NT2/D1 (cell line): Measurements from ENCODE around the gene CHL1.

Source experiments
- SUZ12 ChIP-seq: IDR thresholded peaks from 2 replicates; pipeline ENCODE4 v1.6.1; 2011; ENCODE audit not compliant: insufficient read length, insufficient read depth; ENCODE audit errors: extremely low read depth
- YY1 ChIP-seq: IDR thresholded peaks from 2 replicates; pipeline ENCODE4 v1.6.1; 2011; ENCODE audit not compliant: insufficient read length, insufficient read depth
- ZNF274 ChIP-seq: IDR thresholded peaks from 2 replicates; pipeline ENCODE4 v1.6.1; 2011; ENCODE audit warnings: mild to moderate bottlenecking, low read depth, low read length

DNA sequence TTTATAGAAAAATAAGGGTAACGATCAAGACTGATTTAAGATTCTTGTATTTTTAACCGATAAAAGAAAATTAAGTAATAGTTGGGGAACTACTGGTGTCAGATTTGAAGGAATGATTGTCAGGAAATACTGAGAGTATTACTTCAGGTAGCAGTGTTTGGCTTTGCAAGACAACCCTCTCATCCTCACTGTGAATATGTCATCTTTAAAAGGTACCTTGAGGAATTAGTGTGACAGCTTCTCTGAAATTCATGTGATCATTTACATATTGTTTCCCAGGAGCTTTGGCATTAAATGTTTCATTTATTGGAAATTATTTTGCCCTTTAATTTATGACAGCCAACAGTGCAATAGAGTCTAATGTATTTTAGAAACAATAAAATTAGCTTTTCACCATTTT is 3.3 kb downstream of the CHL1 start:
- TF ChIP-seq YY1: no peak
- no peak for TF ChIP-seq SUZ12
- TF ChIP-seq ZNF274: no peak
